Keratinocyte (primary cell): ENCODE measurements around the gene FZD2. TPM values are rescaled to one million over a fixed set of nuclear protein-coding genes. Genes with fewer than 3 reads are reported as not detected.

ENCODE experiments used
- DNase-seq: peaks from one replicate; pipeline ENCODE4 v3.0.0-alpha.2; 2011; ENCODE audit warnings: low read depth, missing footprints, low spot score
- FAIRE-seq: peaks from 2 replicates; lab custom pipeline; 2011; peaks lifted over from hg19 to GRCh38; lab: Jason Lieb, UNC
- H2AFZ ChIP-seq: 2 replicates; pipeline ENCODE4 v1.6.0; 2012; ENCODE audit warnings: low read length, control low read depth, inconsistent platforms; ENCODE audit not compliant: control insufficient read depth
- H3K27ac ChIP-seq: 2 replicates; pipeline ENCODE4 v1.5.1; 2011; ENCODE audit warnings: low read length; ENCODE audit not compliant: control insufficient read depth, insufficient read depth
- H3K27me3 ChIP-seq: 3 replicates; pipeline ENCODE4 v1.6.0; 2011; ENCODE audit warnings: low read length; ENCODE audit not compliant: control insufficient read depth, insufficient read depth; ENCODE audit errors: extremely low read depth
- H3K36me3 ChIP-seq, 2 experiments: 2 replicates in 1 of 2; 3 replicates in 1 of 2; pipeline ENCODE4 v1.5.1; 2011; ENCODE audit warnings: low read length in 2 of 2, mild to moderate bottlenecking in 1 of 2; ENCODE audit not compliant: control insufficient read depth in 2 of 2, insufficient read depth in 2 of 2; ENCODE audit errors: extremely low read depth in 1 of 2
- H3K4me1 ChIP-seq: 3 replicates; pipeline ENCODE4 v1.5.1; 2011; ENCODE audit warnings: low read length; ENCODE audit not compliant: control insufficient read depth, insufficient read depth; ENCODE audit errors: extremely low read depth
- H3K4me2 ChIP-seq: 3 replicates; pipeline ENCODE4 v1.6.0; 2011; ENCODE audit warnings: low read depth, low read length; ENCODE audit not compliant: control insufficient read depth, insufficient read depth; ENCODE audit errors: extremely low read depth
- H3K4me3 ChIP-seq, 3 experiments: fragments of 200-600 bp in 1 of 3; sonication (generic) in 1 of 3; 2 replicates in 2 of 3; 3 replicates in 1 of 3; pipeline ENCODE4 v1.5.1; 2011 to 2016; ENCODE audit warnings: low read length in 3 of 3, mild to moderate bottlenecking in 3 of 3, control low read depth in 2 of 3, inconsistent platforms in 1 of 3, low read depth in 1 of 3, mixed read lengths in 1 of 3, mixed run types in 1 of 3, moderate library complexity in 1 of 3; ENCODE audit not compliant: control insufficient read depth in 2 of 3, insufficient read depth in 2 of 3; ENCODE audit errors: extremely low read depth in 1 of 3
- H3K79me2 ChIP-seq: 2 replicates; pipeline ENCODE4 v1.6.0; 2012; ENCODE audit warnings: low read length; ENCODE audit not compliant: control insufficient read depth, insufficient read depth
- H3K9ac ChIP-seq: 3 replicates; pipeline ENCODE4 v1.6.0; 2011; ENCODE audit warnings: low read length; ENCODE audit not compliant: control insufficient read depth, insufficient read depth; ENCODE audit errors: extremely low read depth
- H3K9me1 ChIP-seq: 3 replicates; pipeline ENCODE4 v1.6.0; 2011; ENCODE audit warnings: low read length; ENCODE audit not compliant: control insufficient read depth, insufficient read depth; ENCODE audit errors: extremely low read depth
- H3K9me3 ChIP-seq: 2 replicates; pipeline ENCODE4 v1.5.1; 2012; ENCODE audit warnings: low read depth, low read length; ENCODE audit not compliant: control insufficient read depth
- H4K20me1 ChIP-seq: 3 replicates; pipeline ENCODE4 v1.6.0; 2011; ENCODE audit warnings: low read length; ENCODE audit not compliant: control insufficient read depth, insufficient read depth; ENCODE audit errors: extremely low read depth
- EZH2 ChIP-seq: IDR thresholded peaks from one replicate; pipeline ENCODE4 v1.6.1; 2012; ENCODE audit warnings: inconsistent platforms, mild to moderate bottlenecking, low read length, moderate library complexity
- dilution Hi-C: fragments of 300-500 bp; cut with MboI; formaldehyde crosslinking; loops from one replicate; pipeline ENCODE4 v1.7.0; 2020; ENCODE audit warnings: low sequenced_read_pairs; ENCODE audit not compliant: extremely low pct_ligation_motif_present
- polyA plus RNA-seq, 5 experiments: library from polyadenylated mRNA; depleted of rRNA in 3 of 5; stranded (reverse) in 3 of 5; stranded (forward) in 1 of 5; unstranded in 1 of 5; fragments of >200 nt; gene quantifications; 1 replicate in 1 of 5; 2 replicates in 3 of 5; 3 replicates in 1 of 5; pipeline versions ENCODE4 v1.2.1 to v1.2.3, GENCODE V29; 2011 to 2012; ENCODE audit warnings: missing spikeins in 2 of 5, low read depth in 1 of 5, low replicate concordance in 1 of 5
- TF ChIP-seq, protein P1 (sequence below), 3 experiments: IDR thresholded peaks in 1 of 3; conservative IDR thresholded peaks in 1 of 3; optimal IDR thresholded peaks in 1 of 3; 2 replicates in 2 of 3; 3 replicates in 1 of 3; pipeline versions ENCODE3 to v1.5.1; 2011; ENCODE audit warnings: low read length in 3 of 3, mild to moderate bottlenecking in 3 of 3, moderate library complexity in 2 of 3, control low read depth in 1 of 3, inconsistent platforms in 1 of 3; ENCODE audit not compliant: insufficient read depth in 2 of 3; ENCODE audit errors: extremely low read depth in 1 of 3

The FZD2 gene
- polyA plus RNA-seq, 1 donor (not counting 4 experiments of a cell fraction or from before 2014, with no cell fraction given) = 2.6 TPM

DNA sequence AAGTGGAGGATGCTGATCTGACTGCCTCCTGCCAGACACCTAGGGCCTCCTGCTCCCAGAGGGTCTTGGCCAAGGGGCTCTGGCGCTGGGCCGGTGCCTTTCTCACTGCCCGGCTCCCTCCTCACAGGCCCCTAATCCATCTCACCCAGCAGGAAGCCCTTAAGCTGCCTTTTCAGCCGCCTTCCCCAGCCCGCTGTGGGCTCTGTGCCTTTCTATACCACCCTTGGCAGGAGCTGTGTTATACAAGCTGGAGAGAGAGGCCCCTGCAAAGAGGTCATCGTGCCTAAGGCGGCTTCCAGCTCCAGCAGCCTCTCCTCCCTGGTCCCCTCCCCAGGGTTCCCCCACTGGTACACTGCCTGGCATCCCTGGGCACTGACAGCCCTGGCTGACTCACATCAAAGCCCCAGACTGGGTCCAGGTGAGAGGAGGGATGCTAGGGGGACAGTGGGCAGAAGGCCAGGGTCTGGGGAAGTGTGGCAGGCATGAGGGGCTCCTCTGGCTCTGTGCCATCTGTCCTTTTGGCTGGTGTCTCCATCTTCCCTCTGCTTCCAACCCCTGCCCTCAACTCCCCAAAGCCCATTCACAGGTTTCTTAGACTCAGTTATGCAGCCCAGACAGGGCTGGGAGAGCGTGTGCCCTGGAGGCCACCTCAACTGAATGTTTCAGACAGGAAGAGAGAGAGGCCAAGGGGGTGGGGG is 15.3 kb upstream of the FZD2 start:
- no peak for FAIRE-seq
- Histone ChIP-seq H3K4me2 (no peak overlapping the region), H3K9me1 (no peaks in the 10 kb centered on the region), H3K27me3 (no peaks in the 10 kb centered on the region), H3K36me3 (no peaks in the 10 kb centered on the region), H2AFZ (no peak overlapping the region), H3K9me3 (no peaks in the 10 kb centered on the region), H3K27ac (no peak overlapping the region), H3K4me3 (no peak overlapping the region), H3K9ac (no peak overlapping the region), H3K79me2 (no peaks in the 10 kb centered on the region), H3K4me1 (peaks cover 44% of the 10 kb centered on the region), H4K20me1 (no peaks in the 10 kb centered on the region)
- dilution Hi-C loops = loop anchor here (5.0 kb wide), 1 partner anchor 50 kb away; no protein-coding TSS in a partner anchor
- no peak for DNase-seq
- TF ChIP-seq EZH2 = no peak
- TF ChIP-seq, protein P1, sequence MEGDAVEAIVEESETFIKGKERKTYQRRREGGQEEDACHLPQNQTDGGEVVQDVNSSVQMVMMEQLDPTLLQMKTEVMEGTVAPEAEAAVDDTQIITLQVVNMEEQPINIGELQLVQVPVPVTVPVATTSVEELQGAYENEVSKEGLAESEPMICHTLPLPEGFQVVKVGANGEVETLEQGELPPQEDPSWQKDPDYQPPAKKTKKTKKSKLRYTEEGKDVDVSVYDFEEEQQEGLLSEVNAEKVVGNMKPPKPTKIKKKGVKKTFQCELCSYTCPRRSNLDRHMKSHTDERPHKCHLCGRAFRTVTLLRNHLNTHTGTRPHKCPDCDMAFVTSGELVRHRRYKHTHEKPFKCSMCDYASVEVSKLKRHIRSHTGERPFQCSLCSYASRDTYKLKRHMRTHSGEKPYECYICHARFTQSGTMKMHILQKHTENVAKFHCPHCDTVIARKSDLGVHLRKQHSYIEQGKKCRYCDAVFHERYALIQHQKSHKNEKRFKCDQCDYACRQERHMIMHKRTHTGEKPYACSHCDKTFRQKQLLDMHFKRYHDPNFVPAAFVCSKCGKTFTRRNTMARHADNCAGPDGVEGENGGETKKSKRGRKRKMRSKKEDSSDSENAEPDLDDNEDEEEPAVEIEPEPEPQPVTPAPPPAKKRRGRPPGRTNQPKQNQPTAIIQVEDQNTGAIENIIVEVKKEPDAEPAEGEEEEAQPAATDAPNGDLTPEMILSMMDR (optimal IDR thresholded peaks at IDR 0.05 in 1 of 3, IDR thresholded peaks at IDR 0.05 in 1 of 3, conservative IDR thresholded peaks at IDR 0.05 in 1 of 3; ENCODE audit: extremely low read depth in 1 of 3, insufficient read depth in 2 of 3, low read length in 3 of 3) = no peak

DNA sequence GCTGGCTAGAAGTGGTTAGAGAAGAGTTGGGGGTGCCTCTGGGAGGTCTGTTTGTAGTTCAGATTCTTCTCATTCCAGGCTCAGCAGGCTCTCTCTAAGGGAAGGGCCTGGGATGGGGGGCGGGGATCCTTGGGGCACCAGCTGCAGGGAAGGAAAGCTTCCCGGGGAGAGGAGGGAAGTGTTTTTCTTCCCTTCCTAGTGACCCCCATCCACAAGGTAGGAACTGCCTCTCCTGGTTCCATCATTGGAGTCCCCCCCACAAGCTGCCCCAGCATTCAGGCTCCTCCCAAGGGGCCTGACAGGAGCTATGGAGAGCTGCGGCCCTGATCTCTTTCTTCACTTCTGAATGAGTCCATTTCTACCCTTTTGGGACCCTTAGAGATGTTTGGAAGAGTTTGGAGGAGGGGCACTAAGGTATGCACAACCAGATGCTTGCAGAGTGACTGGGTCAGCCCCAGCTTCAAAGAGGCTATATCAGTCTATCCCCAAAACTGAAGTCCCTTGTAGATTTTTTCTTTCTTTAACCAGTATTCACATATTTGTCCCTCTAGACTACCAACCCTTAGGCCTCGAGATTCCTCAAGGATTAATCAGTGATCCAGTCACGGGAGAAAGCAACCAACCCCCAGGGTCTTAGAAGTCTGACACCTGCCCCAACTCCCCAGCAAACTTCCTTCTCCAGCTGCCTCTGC is 13.9 kb upstream of the FZD2 start:
- FAIRE-seq (no peak), DNase-seq (peak; percentile 66)
- no peaks in the 10 kb centered on the region for H3K9me1 ChIP-seq
- TF ChIP-seq, protein P1 (optimal IDR thresholded peaks at IDR 0.05 in 1 of 3, IDR thresholded peaks at IDR 0.05 in 1 of 3, conservative IDR thresholded peaks at IDR 0.05 in 1 of 3; ENCODE audit: extremely low read depth in 1 of 3, insufficient read depth in 2 of 3, low read length in 3 of 3) = no peak
- no peak for TF ChIP-seq EZH2
- no peaks in the 10 kb centered on the region for H3K27me3 ChIP-seq
- H4K20me1 ChIP-seq = no peaks in the 10 kb centered on the region
- peak overlapping the region; percentile 82 for H3K4me2 ChIP-seq
- H3K36me3 ChIP-seq = no peaks in the 10 kb centered on the region
- no peaks in the 10 kb centered on the region for H3K9me3 ChIP-seq
- H3K4me3 ChIP-seq = peak overlapping the region in 1 of 3 experiments; percentile 41
- peak overlapping the region; percentile 48 for H3K9ac ChIP-seq
- peak overlapping the region; percentile 69 for H2AFZ ChIP-seq
- peaks cover 50% of the 10 kb centered on the region for H3K4me1 ChIP-seq
- H3K79me2 ChIP-seq = no peaks in the 10 kb centered on the region
- H3K27ac ChIP-seq = peak overlapping the region; percentile 61
- dilution Hi-C loops = loop anchor here (5.0 kb wide), 1 partner anchor 49 kb away; no protein-coding TSS in a partner anchor
